Breast epithelium (tissue), 4 donors: Measurements from ENCODE around the gene GHR. TPM values are rescaled to one million over a fixed set of nuclear protein-coding genes. Genes with fewer than 3 reads are reported as not detected.

Experiments
- DNase-seq, 2 donors: peaks; one replicate each; pipeline ENCODE4 v3.0.0-alpha.2; 2019; ENCODE audit warnings: low spot score in 2 of 2
- H3K27ac ChIP-seq, 2 donors: fragments of 200-600 bp; sonication (generic) in 1 of 2; one replicate each; pipeline ENCODE4 v1.5.1; 2016 to 2019; ENCODE audit warnings: mild to moderate bottlenecking in 1 of 2
- H3K27me3 ChIP-seq, 2 donors: fragments of 200-600 bp; sonication (generic) in 1 of 2; one replicate each; pipeline versions ENCODE4 v1.5.1 to v1.6.0; 2017 to 2019; ENCODE audit warnings: control low read depth in 1 of 2, mild to moderate bottlenecking in 1 of 2
- H3K36me3 ChIP-seq: fragments of 200-600 bp; one replicate; pipeline ENCODE4 v1.5.1; 2019
- H3K4me1 ChIP-seq, 2 donors: fragments of 200-600 bp; sonication (generic); one replicate each; pipeline ENCODE4 v1.5.1; 2016 to 2019; ENCODE audit warnings: control low read depth in 1 of 2
- H3K4me3 ChIP-seq, 3 donors: fragments of 200-600 bp; sonication (generic); 1 replicate in 2 of 3; 2 replicates in 1 of 3; pipeline ENCODE4 v1.5.1; 2016 to 2019; ENCODE audit warnings: mild to moderate bottlenecking in 3 of 3, moderate library complexity in 2 of 3
- H3K9me3 ChIP-seq, 2 donors: fragments of 200-600 bp; sonication (generic) in 1 of 2; one replicate each; pipeline ENCODE4 v1.5.1; 2016 to 2019; ENCODE audit warnings: control low read depth in 1 of 2
- POLR2A ChIP-seq: fragments of 450-650 bp; IDR thresholded peaks from one replicate; pipeline ENCODE4 v1.6.1; 2016; ENCODE audit warnings: antibody characterized with exemption, mild to moderate bottlenecking, moderate library complexity
- POLR2AphosphoS5 ChIP-seq, 3 donors: sonication (generic); formaldehyde crosslinking; IDR thresholded peaks; one replicate each; pipeline ENCODE4 v1.6.1; 2017; ENCODE audit warnings: antibody characterized with exemption in 3 of 3
- intact Hi-C: fragments of 100-400 bp; cut with DNase I; formaldehyde crosslinking; loops from one replicate; pipeline ENCODE4 v1.15.1; 2023; ENCODE audit warnings: low total_unique reads
- total RNA-seq, 3 donors: library from RNA; depleted of rRNA; stranded (reverse); fragments of >200 nt; gene quantifications; one replicate each; pipeline ENCODE4 v1.1.0, GENCODE V29; 2016
- TF ChIP-seq, protein P1 (sequence below), 3 donors: fragments of 450-650 bp; IDR thresholded peaks; one replicate each; pipeline ENCODE4 v1.5.1; 2016 to 2017; ENCODE audit warnings: antibody characterized with exemption in 3 of 3, mild to moderate bottlenecking in 3 of 3, moderate library complexity in 3 of 3

GHR gene
- total RNA-seq, 3 donors from 2014 or later = 25.6 to 234 (median 26.5) TPM

DNA sequence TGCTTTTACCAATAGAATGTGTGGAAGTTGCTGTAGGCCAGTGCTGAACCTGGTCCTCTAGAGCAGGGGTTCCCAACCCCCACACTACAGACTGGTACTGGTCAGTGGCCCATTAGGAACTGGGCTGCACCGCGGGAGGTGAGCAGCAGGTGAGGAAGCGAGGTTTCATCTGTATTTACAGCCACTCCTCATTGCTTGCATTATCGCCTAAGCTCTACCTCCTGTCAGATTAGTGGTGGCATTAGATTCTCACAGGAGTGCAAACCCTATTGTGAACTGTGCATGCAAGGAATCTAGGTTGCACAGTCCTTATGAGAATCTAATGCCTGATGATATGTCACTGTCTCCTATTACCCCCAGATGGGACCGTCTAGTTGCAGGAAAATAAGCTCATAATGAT is 327.3 kb downstream of the GHR start:
- Histone ChIP-seq H3K27ac (no peak overlapping the region), H3K9me3 (no peaks in the 10 kb centered on the region), H3K4me3 (no peak overlapping the region), H3K36me3 (no peaks in the 10 kb centered on the region), H3K4me1 (peaks cover 0 to 4% of the 10 kb centered on the region in 2 donors), H3K27me3 (no peaks in the 10 kb centered on the region)
- DNase-seq = no peak
- TF ChIP-seq POLR2AphosphoS5 (IDR thresholded peaks at IDR 0.05) (no peak), POLR2A (no peak)
- TF ChIP-seq, protein P1, sequence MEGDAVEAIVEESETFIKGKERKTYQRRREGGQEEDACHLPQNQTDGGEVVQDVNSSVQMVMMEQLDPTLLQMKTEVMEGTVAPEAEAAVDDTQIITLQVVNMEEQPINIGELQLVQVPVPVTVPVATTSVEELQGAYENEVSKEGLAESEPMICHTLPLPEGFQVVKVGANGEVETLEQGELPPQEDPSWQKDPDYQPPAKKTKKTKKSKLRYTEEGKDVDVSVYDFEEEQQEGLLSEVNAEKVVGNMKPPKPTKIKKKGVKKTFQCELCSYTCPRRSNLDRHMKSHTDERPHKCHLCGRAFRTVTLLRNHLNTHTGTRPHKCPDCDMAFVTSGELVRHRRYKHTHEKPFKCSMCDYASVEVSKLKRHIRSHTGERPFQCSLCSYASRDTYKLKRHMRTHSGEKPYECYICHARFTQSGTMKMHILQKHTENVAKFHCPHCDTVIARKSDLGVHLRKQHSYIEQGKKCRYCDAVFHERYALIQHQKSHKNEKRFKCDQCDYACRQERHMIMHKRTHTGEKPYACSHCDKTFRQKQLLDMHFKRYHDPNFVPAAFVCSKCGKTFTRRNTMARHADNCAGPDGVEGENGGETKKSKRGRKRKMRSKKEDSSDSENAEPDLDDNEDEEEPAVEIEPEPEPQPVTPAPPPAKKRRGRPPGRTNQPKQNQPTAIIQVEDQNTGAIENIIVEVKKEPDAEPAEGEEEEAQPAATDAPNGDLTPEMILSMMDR (IDR thresholded peaks at IDR 0.05) = no peak
- intact Hi-C loops = no loop called here

DNA sequence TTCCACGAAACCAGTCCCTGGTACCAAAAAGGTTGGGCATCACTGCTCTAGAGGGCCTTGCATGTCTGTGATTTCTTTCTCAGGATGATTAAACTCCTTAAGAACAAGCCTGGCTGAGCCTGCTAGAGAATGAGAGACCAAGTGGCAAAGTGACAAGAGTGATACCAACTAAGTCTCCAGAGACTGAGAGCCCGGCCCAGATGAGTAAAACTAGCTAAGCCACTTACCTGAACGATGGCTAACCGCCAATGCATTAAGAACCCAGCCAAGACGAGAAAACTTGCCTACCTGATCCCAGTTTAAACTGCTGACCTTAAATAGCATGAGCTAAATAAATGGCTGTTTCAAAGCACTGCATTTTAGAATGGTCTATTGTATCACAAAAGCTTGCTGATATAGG is 327.8 kb downstream of the GHR start:
- Histone ChIP-seq H3K4me3 (no peak overlapping the region), H3K36me3 (no peaks in the 10 kb centered on the region), H3K27me3 (no peaks in the 10 kb centered on the region), H3K9me3 (no peaks in the 10 kb centered on the region), H3K27ac (no peak overlapping the region), H3K4me1 (peaks cover 0 to 4% of the 10 kb centered on the region in 2 donors)
- TF ChIP-seq, protein P1 (IDR thresholded peaks at IDR 0.05) = no peak
- TF ChIP-seq POLR2AphosphoS5 (IDR thresholded peaks at IDR 0.05) = no peak
- no peak for TF ChIP-seq POLR2A
- intact Hi-C loops = no loop called here
- no peak for DNase-seq

DNA sequence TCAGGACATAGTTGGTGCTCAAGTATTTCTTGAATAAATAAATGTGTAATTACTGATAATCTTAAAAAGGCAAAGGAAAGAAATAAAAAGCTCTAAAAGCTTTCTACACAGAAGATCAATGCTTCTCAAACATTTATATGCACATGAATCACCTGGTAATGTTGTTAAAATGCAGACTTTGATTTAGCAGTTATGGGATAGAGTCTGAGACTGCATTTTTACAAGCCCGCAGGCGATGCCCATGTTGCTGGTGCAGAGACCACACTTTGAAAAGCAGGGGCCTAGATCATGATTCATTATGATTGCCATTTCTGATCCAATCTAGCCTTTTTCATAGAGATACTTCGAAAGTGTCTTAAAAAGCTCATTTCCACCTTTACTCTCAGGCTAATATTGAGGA is 329.9 kb downstream of the GHR start:
- Histone ChIP-seq H3K4me3 (no peak overlapping the region), H3K27me3 (no peaks in the 10 kb centered on the region), H3K9me3 (no peaks in the 10 kb centered on the region), H3K4me1 (peaks cover 0 to 4% of the 10 kb centered on the region in 2 donors), H3K36me3 (no peaks in the 10 kb centered on the region), H3K27ac (no peak overlapping the region)
- no peak for DNase-seq
- intact Hi-C loops = no loop called here
- TF ChIP-seq POLR2A (no peak), POLR2AphosphoS5 (IDR thresholded peaks at IDR 0.05) (no peak)
- TF ChIP-seq, protein P1 (IDR thresholded peaks at IDR 0.05) = no peak

DNA sequence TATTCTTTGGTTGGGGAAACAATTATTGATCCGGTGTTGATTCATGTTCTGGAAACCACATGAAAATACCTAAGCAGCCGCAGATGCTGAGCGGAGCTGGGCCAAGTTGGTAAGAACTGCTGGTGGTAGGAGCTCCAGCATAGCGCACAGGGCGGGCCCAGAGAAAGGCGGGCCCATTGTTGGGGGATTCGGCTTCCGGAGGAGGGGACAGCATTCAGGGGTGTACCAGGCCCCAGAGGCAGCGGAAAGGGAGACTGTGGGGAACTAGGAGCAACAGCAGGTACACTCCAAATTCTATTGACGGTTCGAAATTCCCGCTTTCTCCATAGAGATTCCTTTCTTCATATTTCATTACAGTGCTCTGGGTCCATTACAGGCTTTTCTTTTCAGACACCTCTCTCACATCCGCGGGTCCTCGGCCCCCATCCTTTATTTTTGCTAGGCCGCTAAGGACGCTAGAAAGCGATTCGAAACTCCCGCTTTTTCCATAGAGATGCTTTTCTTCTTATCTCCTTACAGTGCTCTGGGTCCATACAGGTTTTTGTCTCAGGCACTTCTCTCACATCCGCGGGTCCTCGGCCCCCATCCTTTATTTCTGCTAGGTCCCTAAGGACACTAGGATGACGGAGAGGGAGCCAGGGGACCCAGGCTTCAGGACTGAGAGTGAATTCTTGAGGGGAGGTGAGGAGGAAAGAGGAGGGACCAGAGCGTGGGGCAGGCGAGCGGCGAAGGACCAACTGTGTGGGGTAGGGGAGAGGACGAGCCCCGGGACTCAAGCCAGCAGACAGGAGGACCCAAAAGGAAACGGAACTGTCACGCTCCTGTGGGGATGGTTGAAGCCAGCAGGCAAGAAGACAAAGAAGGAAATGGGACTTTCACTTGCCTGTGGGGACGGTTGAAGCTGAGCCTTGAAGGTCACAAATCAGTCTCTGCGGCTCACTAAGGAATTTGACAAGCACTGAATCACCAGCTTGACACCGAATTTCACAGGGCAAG is 333.7 kb downstream of the GHR start, which contains the start of gene CCDC152:
CCDC152 (plus strand) TSS at position 213 of the 996 bp plus-strand sequence. CDS start 2,304 bp downstream, outside the sequence.
- Histone ChIP-seq H3K27ac (no peak within 1 kb of the TSS), H3K27me3 (no peaks in the 10 kb centered on the region), H3K4me1 (no peaks in the 10 kb centered on the region), H3K9me3 (no peaks in the 10 kb centered on the region), H3K4me3 (peak within 1 kb of the TSS; percentile 29 to 55 (median 38)), H3K36me3 (no peaks in the 10 kb centered on the region)
- DNase-seq = no peak
- TF ChIP-seq POLR2A (no peak), POLR2AphosphoS5 (IDR thresholded peaks at IDR 0.05) (no peak)
- TF ChIP-seq, protein P1 (IDR thresholded peaks at IDR 0.05) = no peak
- intact Hi-C loops = no loop called here

DNA sequence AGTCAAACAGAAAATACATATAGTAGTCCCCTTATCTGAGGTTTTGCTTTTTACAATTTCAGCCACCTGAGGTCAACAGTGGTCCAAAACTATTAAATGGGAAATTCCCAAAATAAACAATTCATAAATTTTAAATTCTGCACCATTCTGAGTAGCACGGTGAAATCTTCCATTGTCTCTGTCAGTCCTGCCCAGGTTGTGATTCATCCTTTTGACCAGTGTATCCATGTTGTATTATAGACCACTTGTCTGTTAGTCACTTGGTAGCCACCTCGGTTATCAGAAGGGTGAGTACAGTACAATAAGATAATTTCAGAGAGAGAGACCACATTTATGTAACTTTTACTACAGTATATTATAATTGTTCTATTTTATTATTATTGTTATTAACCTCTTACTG is 336.2 kb downstream of the GHR start:
- Histone ChIP-seq H3K4me3 (no peak overlapping the region), H3K9me3 (no peaks in the 10 kb centered on the region), H3K4me1 (no peaks in the 10 kb centered on the region), H3K27me3 (no peaks in the 10 kb centered on the region), H3K27ac (no peak overlapping the region), H3K36me3 (no peaks in the 10 kb centered on the region)
- TF ChIP-seq POLR2A (no peak), POLR2AphosphoS5 (IDR thresholded peaks at IDR 0.05) (no peak)
- TF ChIP-seq, protein P1 (IDR thresholded peaks at IDR 0.05) = no peak
- intact Hi-C loops = no loop called here
- no peak for DNase-seq
